ENCODE results near the gene STARD13. TPM values are rescaled to one million over a fixed set of nuclear protein-coding genes. Genes with fewer than 3 reads are reported as not detected.
A peak's percentile ranks its signal among the peaks of the same experiment; 100 is the strongest.

Gene STARD13
- total and polyA plus RNA-seq, 7 experiments from 2014 or later = 0.30 to 1.1 (median 0.73) TPM; not detected in 2

- H3K27ac Mint-ChIP-seq = peak overlapping the region in 1 of 9 donors; percentile 7
- H3K36me3 Mint-ChIP-seq = no peaks in the 10 kb centered on the region
- no peaks in the 10 kb centered on the region for H3K4me1 Mint-ChIP-seq
- Histone ChIP-seq H3K4me1 (ENCODE audit: control insufficient read depth in 2 of 2, insufficient read depth in 2 of 2, low read length in 2 of 2) (no peaks in the 10 kb centered on the region), H3K36me3 (ENCODE audit: control insufficient read depth in 2 of 3, insufficient read depth in 3 of 3, low read length in 3 of 3) (no peaks in the 10 kb centered on the region), H3K27me3 (ENCODE audit: control insufficient read depth in 2 of 2, insufficient read depth in 2 of 2, low read length in 2 of 2) (no peaks in the 10 kb centered on the region), H3K9me3 (ENCODE audit: control insufficient read depth in 2 of 3, low read length in 3 of 3) (no peaks in the 10 kb centered on the region), H3K27ac (ENCODE audit: low read depth, low read length) (no peak overlapping the region), H3K4me3 (ENCODE audit: low read length) (no peak overlapping the region)
- H3K9me3 Mint-ChIP-seq = no peaks in the 10 kb centered on the region
- ChIA-PET CTCF (no interaction called here), POLR2A (no interaction called here)
- no peak for DNase-seq
- no peak for ATAC-seq
- peaks cover 0 to 4% (median under 1%) of the 10 kb centered on the region in 5 donors for H3K27me3 Mint-ChIP-seq
- H3K4me3 Mint-ChIP-seq = no peak overlapping the region
- intact Hi-C loops (cut with micrococcal nuclease) = no loop called here
Observed at GRCh38 chr13:33258808-33259193, 26.8 kb downstream of the STARD13 start.

GRCh38 chr13:33257841-33258807 is 27.4 kb downstream of the STARD13 start:
- intact Hi-C loops (cut with micrococcal nuclease) = no loop called here

GRCh38 chr13:33256148-33256840 is 29.3 kb downstream of the STARD13 start:
- DNase-seq (no peak), ATAC-seq (no peak)
- no peaks in the 10 kb centered on the region for H3K36me3 ChIP-seq (ENCODE audit: control insufficient read depth in 2 of 3, insufficient read depth in 3 of 3, low read length in 3 of 3)
- no peak overlapping the region for H3K4me3 ChIP-seq (ENCODE audit: low read length)
- Mint-ChIP-seq H3K9me3 (no peaks in the 10 kb centered on the region), H3K27me3 (peaks cover 0 to 12% (median 3%) of the 10 kb centered on the region in 5 donors), H3K36me3 (no peaks in the 10 kb centered on the region), H3K4me1 (no peaks in the 10 kb centered on the region), H3K4me3 (no peak overlapping the region), H3K27ac (no peak overlapping the region)
- H3K27me3 ChIP-seq (ENCODE audit: control insufficient read depth in 2 of 2, insufficient read depth in 2 of 2, low read length in 2 of 2) = no peaks in the 10 kb centered on the region
- ChIA-PET POLR2A (no interaction called here), CTCF (no interaction called here)
- H3K9me3 ChIP-seq (ENCODE audit: control insufficient read depth in 2 of 3, low read length in 3 of 3) = no peaks in the 10 kb centered on the region
- no peaks in the 10 kb centered on the region for H3K4me1 ChIP-seq (ENCODE audit: control insufficient read depth in 2 of 2, insufficient read depth in 2 of 2, low read length in 2 of 2)
- intact Hi-C loops (cut with micrococcal nuclease) = no loop called here
- H3K27ac ChIP-seq (ENCODE audit: low read depth, low read length) = no peak overlapping the region

More at GRCh38 chr13:33257841-33258807, 27.4 kb downstream of the STARD13 start:
- CTCF ChIA-PET = no interaction called here
- Mint-ChIP-seq H3K4me1 (no peaks in the 10 kb centered on the region), H3K4me3 (no peak overlapping the region), H3K27ac (no peak overlapping the region), H3K9me3 (no peaks in the 10 kb centered on the region), H3K27me3 (peaks cover 0 to 4% (median 0%) of the 10 kb centered on the region in 5 donors), H3K36me3 (no peaks in the 10 kb centered on the region)
- no peak for ATAC-seq
- no peak overlapping the region for H3K4me3 ChIP-seq (ENCODE audit: low read length)
- no peaks in the 10 kb centered on the region for H3K9me3 ChIP-seq (ENCODE audit: control insufficient read depth in 2 of 3, low read length in 3 of 3)
- H3K27ac ChIP-seq (ENCODE audit: low read depth, low read length) = no peak overlapping the region
- POLR2A ChIA-PET = no interaction called here
- no peak for DNase-seq
- no peaks in the 10 kb centered on the region for H3K36me3 ChIP-seq (ENCODE audit: control insufficient read depth in 2 of 3, insufficient read depth in 3 of 3, low read length in 3 of 3)
- H3K4me1 ChIP-seq (ENCODE audit: control insufficient read depth in 2 of 2, insufficient read depth in 2 of 2, low read length in 2 of 2) = no peaks in the 10 kb centered on the region
- H3K27me3 ChIP-seq (ENCODE audit: control insufficient read depth in 2 of 2, insufficient read depth in 2 of 2, low read length in 2 of 2) = no peaks in the 10 kb centered on the region

- CTCF ChIA-PET = no interaction called here
- ATAC-seq (no peak), DNase-seq (no peak)
- Histone ChIP-seq H3K4me3 (ENCODE audit: low read length) (no peak overlapping the region), H3K36me3 (ENCODE audit: control insufficient read depth in 2 of 3, insufficient read depth in 3 of 3, low read length in 3 of 3) (no peaks in the 10 kb centered on the region), H3K4me1 (ENCODE audit: control insufficient read depth in 2 of 2, insufficient read depth in 2 of 2, low read length in 2 of 2) (no peaks in the 10 kb centered on the region), H3K27ac (ENCODE audit: low read depth, low read length) (no peak overlapping the region), H3K9me3 (ENCODE audit: control insufficient read depth in 2 of 3, low read length in 3 of 3) (no peaks in the 10 kb centered on the region), H3K27me3 (ENCODE audit: control insufficient read depth in 2 of 2, insufficient read depth in 2 of 2, low read length in 2 of 2) (no peaks in the 10 kb centered on the region)
- H3K27me3 Mint-ChIP-seq = peaks cover 0 to 19% (median 3%) of the 10 kb centered on the region in 5 donors
- peaks cover 0 to 2% (median 0%) of the 10 kb centered on the region in 7 donors for H3K4me1 Mint-ChIP-seq
- H3K4me3 Mint-ChIP-seq = peak overlapping the region in 1 of 10 donors; percentile 41
- intact Hi-C loops (cut with micrococcal nuclease) = no loop called here
- H3K36me3 Mint-ChIP-seq = no peaks in the 10 kb centered on the region
- POLR2A ChIA-PET = no interaction called here
- H3K9me3 Mint-ChIP-seq = no peaks in the 10 kb centered on the region
- H3K27ac Mint-ChIP-seq = no peak overlapping the region
Observed at GRCh38 chr13:33252135-33252534, 33.4 kb downstream of the STARD13 start.

GRCh38 chr13:33251131-33251661 is 34.4 kb downstream of the STARD13 start:
- H3K27me3 Mint-ChIP-seq = peaks cover 0 to 19% (median 3%) of the 10 kb centered on the region in 5 donors
- no peak for DNase-seq
- no peaks in the 10 kb centered on the region for H3K36me3 Mint-ChIP-seq
- Histone ChIP-seq H3K27me3 (ENCODE audit: control insufficient read depth in 2 of 2, insufficient read depth in 2 of 2, low read length in 2 of 2) (no peaks in the 10 kb centered on the region), H3K4me1 (ENCODE audit: control insufficient read depth in 2 of 2, insufficient read depth in 2 of 2, low read length in 2 of 2) (no peaks in the 10 kb centered on the region), H3K27ac (ENCODE audit: low read depth, low read length) (no peak overlapping the region), H3K36me3 (ENCODE audit: control insufficient read depth in 2 of 3, insufficient read depth in 3 of 3, low read length in 3 of 3) (no peaks in the 10 kb centered on the region), H3K9me3 (ENCODE audit: control insufficient read depth in 2 of 3, low read length in 3 of 3) (no peaks in the 10 kb centered on the region), H3K4me3 (ENCODE audit: low read length) (no peak overlapping the region)
- no peak overlapping the region for H3K4me3 Mint-ChIP-seq
- intact Hi-C loops (cut with micrococcal nuclease) = no loop called here
- no peak for ATAC-seq
- H3K4me1 Mint-ChIP-seq = peaks cover 0 to 2% (median 0%) of the 10 kb centered on the region in 7 donors
- H3K9me3 Mint-ChIP-seq = no peaks in the 10 kb centered on the region
- H3K27ac Mint-ChIP-seq = no peak overlapping the region
- ChIA-PET POLR2A (no interaction called here), CTCF (no interaction called here)

- H3K4me1 ChIP-seq (ENCODE audit: control insufficient read depth in 2 of 2, insufficient read depth in 2 of 2, low read length in 2 of 2) = no peaks in the 10 kb centered on the region
- Mint-ChIP-seq H3K27ac (no peak overlapping the region), H3K4me1 (peaks cover 0 to 2% (median 0%) of the 10 kb centered on the region in 7 donors), H3K4me3 (no peak overlapping the region), H3K9me3 (no peaks in the 10 kb centered on the region), H3K27me3 (peaks cover 0 to 19% (median 3%) of the 10 kb centered on the region in 5 donors), H3K36me3 (no peaks in the 10 kb centered on the region)
- no peaks in the 10 kb centered on the region for H3K9me3 ChIP-seq (ENCODE audit: control insufficient read depth in 2 of 3, low read length in 3 of 3)
- DNase-seq (no peak), ATAC-seq (no peak)
- no peaks in the 10 kb centered on the region for H3K27me3 ChIP-seq (ENCODE audit: control insufficient read depth in 2 of 2, insufficient read depth in 2 of 2, low read length in 2 of 2)
- H3K4me3 ChIP-seq (ENCODE audit: low read length) = no peak overlapping the region
- ChIA-PET CTCF (no interaction called here), POLR2A (no interaction called here)
- H3K36me3 ChIP-seq (ENCODE audit: control insufficient read depth in 2 of 3, insufficient read depth in 3 of 3, low read length in 3 of 3) = no peaks in the 10 kb centered on the region
- intact Hi-C loops (cut with micrococcal nuclease) = no loop called here
- no peak overlapping the region for H3K27ac ChIP-seq (ENCODE audit: low read depth, low read length)
Observed at GRCh38 chr13:33250609-33251008, 34.9 kb downstream of the STARD13 start.

All from naive thymus-derived CD4-positive, alpha-beta T cell (primary cell).